Stimulated activated naive B cell treated with anti-CD40 and anti-IgM and Interleukin-4, amounts not matched to agents 10 μg/mL and 1 μg/mL and 100 μg/mL, for 72 hours (primary cell): ENCODE results near the gene PAEP.
"Not testable (repeated sequence)": the region's sequence is repeated elsewhere in the genome, so short reads cannot be mapped to it uniquely, and the experiment has no call there.

ENCODE experiments used
- ATAC-seq, 2 donors: fragments of 150-1000 bp; cut with Tn5 transposase; replicated peaks; 2 replicates each; pipeline ENCODE4 v1.10.0; 2021; ENCODE audit warnings: moderate library complexity in 1 of 2
- DNase-seq: peaks from one replicate; pipeline ENCODE4 v3.0.0; 2021
- H3K27ac Mint-ChIP-seq: one replicate; pipeline ENCODE4 v1.8.0; 2022; ENCODE audit warnings: mild to moderate bottlenecking, mixed read lengths
- H3K27me3 Mint-ChIP-seq, 2 donors: one replicate each; pipeline ENCODE4 v1.8.0; 2022; ENCODE audit warnings: mixed read lengths in 2 of 2
- H3K36me3 Mint-ChIP-seq, 2 donors: one replicate each; pipeline ENCODE4 v1.8.0; 2022; ENCODE audit warnings: mixed read lengths in 2 of 2, mild to moderate bottlenecking in 1 of 2
- H3K4me1 Mint-ChIP-seq, 2 donors: one replicate each; pipeline ENCODE4 v1.8.0; 2022; ENCODE audit warnings: mixed read lengths in 2 of 2, mild to moderate bottlenecking in 1 of 2
- H3K4me3 Mint-ChIP-seq, 2 donors: one replicate each; pipeline ENCODE4 v1.8.0; 2022; ENCODE audit warnings: mild to moderate bottlenecking in 2 of 2, mixed read lengths in 2 of 2, moderate library complexity in 1 of 2
- H3K9me3 Mint-ChIP-seq, 2 donors: one replicate each; pipeline ENCODE4 v1.8.0; 2022; ENCODE audit warnings: mixed read lengths in 2 of 2, mild to moderate bottlenecking in 1 of 2

Gene PAEP

DNA sequence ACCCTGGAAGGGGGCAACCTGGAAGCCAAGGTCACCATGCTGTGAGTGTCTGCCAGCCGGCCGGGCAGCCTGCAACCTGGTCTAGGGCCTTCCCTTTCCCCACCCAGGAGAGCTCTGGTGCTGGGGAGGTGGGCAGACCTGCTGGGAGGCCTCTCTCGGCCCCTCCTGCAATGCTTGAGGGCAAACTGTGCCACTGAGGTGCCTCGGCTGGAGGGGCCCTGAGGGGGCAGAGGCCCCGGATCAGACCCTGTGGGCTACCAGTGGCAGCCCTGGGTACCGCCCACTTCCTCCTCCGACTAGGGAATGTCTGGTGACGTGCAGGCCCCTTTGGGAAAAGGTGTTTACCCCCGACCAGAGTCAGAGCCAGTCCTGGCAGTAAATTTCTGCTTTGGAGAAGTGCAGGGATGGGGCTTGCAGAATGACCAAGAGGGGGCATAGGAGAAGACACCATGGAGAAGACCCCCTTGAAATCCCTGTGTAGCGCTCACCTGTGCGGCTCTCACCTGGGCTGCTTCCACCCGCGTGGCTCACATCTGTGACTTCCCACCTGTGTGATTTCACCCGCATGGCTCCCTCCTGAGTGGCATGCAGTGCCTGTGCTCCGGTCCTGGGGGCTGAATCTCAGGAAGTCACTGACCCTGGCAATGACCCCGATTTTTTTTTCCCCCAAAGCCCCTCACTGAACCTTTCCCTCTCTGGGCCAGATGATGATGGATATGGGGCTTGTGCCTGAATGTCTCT lies 39.2 kb upstream of the PAEP start:
- ATAC-seq (no peak), DNase-seq (no peak)
- Mint-ChIP-seq H3K4me1 (no peaks in the 10 kb centered on the region), H3K36me3 (no peaks in the 10 kb centered on the region), H3K27ac (no peak overlapping the region), H3K9me3 (no peaks in the 10 kb centered on the region), H3K4me3 (no peak overlapping the region), H3K27me3 (peaks cover 20 to 27% of the 10 kb centered on the region in 2 donors)

DNA sequence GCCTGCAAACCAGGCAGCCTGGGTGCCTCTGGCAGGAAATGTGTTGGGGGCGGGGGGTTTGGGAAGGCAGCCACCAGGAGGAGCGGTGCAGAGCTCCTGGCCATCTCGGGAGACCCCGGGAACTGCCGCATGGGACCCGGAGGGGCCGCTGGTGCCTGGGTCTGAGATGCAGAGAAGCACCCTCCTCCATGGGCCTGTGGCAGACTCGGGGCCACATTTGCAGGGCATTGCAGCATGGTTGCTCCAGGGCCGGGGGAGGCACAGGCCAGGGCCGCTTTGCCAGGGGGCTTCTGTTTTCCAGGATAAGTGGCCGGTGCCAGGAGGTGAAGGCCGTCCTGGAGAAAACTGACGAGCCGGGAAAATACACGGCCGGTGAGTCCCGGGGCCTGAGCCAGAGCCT lies 38.6 kb upstream of the PAEP start:
- DNase-seq, result no peak
- no peak overlapping the region for H3K27ac Mint-ChIP-seq
- no peak for ATAC-seq
- no peaks in the 10 kb centered on the region for H3K4me1 Mint-ChIP-seq
- no peaks in the 10 kb centered on the region for H3K9me3 Mint-ChIP-seq
- H3K4me3 Mint-ChIP-seq, result no peak overlapping the region
- H3K36me3 Mint-ChIP-seq, result no peaks in the 10 kb centered on the region
- peaks cover 20 to 21% of the 10 kb centered on the region in 2 donors for H3K27me3 Mint-ChIP-seq

DNA sequence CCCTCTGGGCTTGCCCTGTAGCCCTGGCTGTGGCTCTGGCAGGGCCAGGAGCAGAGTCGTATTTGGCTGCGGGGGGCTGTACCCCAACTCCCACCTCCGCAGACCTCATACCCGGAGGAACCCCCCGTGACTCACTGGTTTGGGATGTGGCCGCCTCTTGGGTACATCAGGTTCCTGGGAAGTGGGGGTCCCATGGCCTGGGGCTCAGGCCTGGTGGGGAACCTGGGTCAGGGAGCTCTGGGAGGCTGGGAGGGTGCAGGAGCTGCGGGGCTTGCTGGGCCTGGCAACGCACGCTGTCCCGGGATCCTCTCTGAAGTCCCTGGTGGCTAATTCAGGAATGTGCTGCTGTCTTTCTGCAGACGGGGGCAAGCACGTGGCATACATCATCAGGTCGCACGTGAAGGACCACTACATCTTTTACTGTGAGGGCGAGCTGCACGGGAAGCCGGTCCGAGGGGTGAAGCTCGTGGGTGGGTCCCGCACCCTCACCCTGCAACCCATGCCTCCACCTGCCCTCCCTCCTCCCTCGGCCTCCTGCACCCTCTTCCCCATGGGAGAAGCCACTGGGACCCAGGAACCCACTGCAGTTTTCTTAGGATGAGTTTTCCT lies 37.9 kb upstream of the PAEP start:
- no peak for DNase-seq
- Mint-ChIP-seq H3K27me3 (peaks cover 20 to 21% of the 10 kb centered on the region in 2 donors), H3K9me3 (no peaks in the 10 kb centered on the region), H3K4me3 (no peak overlapping the region), H3K4me1 (no peaks in the 10 kb centered on the region), H3K27ac (no peak overlapping the region), H3K36me3 (no peaks in the 10 kb centered on the region)
- no peak for ATAC-seq

DNA sequence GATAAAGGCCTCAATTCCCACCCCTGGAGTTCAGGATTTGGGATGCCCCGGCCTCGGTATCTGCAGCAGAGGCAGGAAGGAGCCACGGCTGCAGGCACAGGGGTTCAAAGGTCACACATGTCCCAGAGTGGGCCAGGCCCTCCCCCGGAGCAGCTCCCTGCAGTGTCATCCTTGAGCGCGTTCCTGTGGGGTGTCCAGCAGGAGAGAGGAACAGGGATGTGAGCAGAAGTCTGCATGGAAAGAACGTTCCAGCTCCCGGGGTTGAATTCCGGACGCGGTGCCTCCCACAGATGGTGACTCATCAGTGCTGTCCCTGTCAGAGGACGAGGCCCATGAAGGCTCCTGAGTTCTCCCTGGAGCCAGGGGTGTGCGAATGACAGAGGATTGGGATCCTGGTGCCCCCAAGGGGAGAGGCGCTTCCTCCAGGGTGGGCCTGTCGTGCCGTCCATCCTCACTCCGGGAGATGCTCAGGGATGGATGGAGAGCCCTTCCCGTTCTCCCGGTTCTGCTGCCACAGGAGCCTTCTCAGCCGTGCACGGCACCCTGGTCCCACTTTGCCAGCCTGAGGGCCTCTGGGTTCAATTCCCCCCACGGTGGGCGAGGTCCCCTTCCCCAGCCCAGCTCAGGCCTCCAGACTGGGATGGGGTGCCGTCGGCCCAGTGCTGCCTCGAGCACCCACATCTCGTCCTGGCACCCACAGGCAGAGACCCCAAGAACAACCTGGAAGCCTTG lies 37.3 kb upstream of the PAEP start:
- H3K36me3 Mint-ChIP-seq, result no peaks in the 10 kb centered on the region
- no peak for ATAC-seq
- H3K9me3 Mint-ChIP-seq, result no peaks in the 10 kb centered on the region
- no peaks in the 10 kb centered on the region for H3K4me1 Mint-ChIP-seq
- H3K27ac Mint-ChIP-seq, result no peak overlapping the region
- H3K27me3 Mint-ChIP-seq, result peaks cover 21 to 22% of the 10 kb centered on the region in 2 donors
- no peak for DNase-seq
- H3K4me3 Mint-ChIP-seq, result no peak overlapping the region

DNA sequence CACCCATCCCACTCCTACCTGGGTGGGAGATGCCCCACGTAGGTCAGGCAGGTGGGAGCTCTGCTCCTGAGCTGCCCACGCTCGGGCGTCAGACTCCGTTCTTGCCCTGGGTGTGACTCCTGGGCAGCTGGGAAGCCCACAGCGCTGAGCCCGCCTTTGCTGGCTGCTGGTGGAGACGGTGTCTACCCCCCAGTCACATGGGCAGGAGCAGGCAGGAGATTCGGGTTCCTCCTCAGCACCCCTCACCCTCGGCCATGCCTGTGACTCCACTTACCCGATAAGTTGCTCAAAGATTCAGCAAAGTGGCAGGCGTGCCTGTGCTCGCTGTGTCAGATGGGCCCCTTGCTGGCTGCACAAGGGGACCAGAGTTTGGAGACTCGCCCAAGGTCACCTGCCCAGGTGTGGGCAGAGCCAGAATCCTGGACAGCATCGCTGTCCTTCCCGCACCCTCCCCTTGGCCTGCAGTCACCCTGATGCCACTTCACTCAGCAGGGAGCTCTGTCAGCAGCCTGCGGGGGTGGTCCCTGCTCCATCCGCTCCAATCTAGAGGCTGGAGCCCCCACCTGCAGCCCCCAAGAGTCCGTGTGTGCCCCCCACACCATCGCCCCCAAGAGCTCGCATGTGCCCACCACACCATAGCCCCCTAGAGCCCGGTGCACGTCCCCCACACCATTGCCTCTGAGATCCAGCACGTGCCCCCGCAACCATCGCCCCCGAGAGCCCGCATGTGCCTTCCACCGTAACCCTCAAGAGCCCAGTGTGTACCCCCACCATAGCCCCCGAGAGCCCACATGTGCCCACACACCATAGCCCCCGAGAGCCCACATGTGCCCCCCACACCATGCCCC lies 36.1 kb upstream of the PAEP start:
- ATAC-seq (no peak), DNase-seq (no peak)
- H3K4me3 Mint-ChIP-seq, result no peak overlapping the region
- no peaks in the 10 kb centered on the region for H3K9me3 Mint-ChIP-seq
- H3K4me1 Mint-ChIP-seq, result no peaks in the 10 kb centered on the region
- peaks cover 19 to 20% of the 10 kb centered on the region in 2 donors for H3K27me3 Mint-ChIP-seq
- H3K36me3 Mint-ChIP-seq, result no peaks in the 10 kb centered on the region
- H3K27ac Mint-ChIP-seq, result no peak overlapping the region

DNA sequence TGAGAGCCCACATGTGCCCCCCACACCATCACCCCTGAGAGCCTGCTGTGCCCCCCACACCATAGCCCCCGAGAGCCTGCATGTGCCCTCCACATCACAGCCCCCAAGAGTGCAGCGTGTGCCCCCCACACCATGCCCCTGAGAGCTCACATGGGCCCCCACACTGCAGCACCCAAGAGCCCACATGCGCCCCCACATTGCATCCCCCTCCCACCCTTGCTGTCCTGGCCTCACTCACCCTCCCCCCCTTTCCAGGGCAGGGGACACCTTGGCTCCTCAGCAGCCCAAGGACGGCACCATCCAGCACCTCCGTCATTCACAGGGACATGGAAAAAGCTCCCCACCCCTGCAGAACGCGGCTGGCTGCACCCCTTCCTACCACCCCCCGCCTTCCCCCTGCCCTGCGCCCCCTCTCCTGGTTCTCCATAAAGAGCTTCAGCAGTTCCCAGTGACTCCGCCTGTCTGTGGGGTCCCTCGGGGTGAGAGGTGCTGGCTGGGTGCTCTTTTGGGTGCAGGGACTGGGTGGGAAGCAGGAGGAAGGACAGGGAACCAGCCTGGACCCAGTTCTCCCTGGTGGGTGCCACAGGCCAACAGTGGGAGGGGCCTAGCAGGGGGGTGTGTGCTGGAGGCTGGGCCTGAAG lies 35.3 kb upstream of the PAEP start:
- peaks cover 15% of the 10 kb centered on the region in 2 donors for H3K27me3 Mint-ChIP-seq
- no peak overlapping the region for H3K27ac Mint-ChIP-seq
- H3K4me1 Mint-ChIP-seq, result no peaks in the 10 kb centered on the region
- H3K36me3 Mint-ChIP-seq, result no peaks in the 10 kb centered on the region
- no peaks in the 10 kb centered on the region for H3K9me3 Mint-ChIP-seq
- ATAC-seq (no peak), DNase-seq (no peak)
- no peak overlapping the region for H3K4me3 Mint-ChIP-seq

DNA sequence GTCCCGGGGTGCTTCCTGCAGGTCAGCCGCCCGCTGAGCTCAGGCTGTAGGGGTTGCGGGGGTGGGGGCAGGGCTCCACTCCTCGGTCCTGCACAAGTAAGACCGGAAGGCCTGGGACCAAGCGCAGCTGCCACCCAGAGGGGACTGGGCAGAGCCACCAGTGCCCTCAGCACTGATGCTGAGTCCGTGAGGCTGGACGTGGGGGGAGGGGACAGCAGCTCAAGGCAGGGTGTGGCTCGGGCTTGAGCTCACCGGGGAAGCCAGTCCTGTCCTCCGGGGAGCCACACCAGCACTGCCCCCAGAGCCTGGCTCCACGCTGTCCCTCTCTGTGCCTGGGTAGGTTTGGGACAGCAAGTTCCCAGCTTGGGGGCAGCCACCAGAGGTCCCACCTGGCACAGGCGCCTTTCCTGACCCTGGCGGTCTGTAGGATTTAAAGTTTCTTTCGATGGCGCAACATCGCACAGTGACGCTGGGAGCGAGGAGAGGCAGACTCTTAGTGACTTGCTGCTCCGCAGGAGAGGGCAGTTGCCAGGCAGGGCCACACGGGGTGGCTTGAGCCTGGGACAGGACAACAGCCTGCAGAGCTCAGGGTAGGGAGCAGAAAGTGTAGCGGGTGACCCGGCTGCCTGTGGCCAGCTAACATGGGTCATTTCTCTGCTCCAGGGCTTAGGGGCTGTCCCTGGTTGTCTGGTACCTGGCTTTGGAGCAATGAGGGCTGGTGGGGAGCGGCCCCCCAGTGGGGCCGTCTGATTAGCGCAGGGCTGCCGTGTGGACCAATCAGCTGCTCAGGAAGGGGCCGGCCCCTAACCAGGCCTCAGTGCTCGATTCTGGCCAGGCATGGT lies 34.6 kb upstream of the PAEP start:
- ATAC-seq (no peak), DNase-seq (no peak)
- Mint-ChIP-seq H3K9me3 (no peaks in the 10 kb centered on the region), H3K4me1 (no peaks in the 10 kb centered on the region), H3K4me3 (no peak overlapping the region), H3K36me3 (no peaks in the 10 kb centered on the region), H3K27me3 (peaks cover 15 to 20% of the 10 kb centered on the region in 2 donors), H3K27ac (no peak overlapping the region)

DNA sequence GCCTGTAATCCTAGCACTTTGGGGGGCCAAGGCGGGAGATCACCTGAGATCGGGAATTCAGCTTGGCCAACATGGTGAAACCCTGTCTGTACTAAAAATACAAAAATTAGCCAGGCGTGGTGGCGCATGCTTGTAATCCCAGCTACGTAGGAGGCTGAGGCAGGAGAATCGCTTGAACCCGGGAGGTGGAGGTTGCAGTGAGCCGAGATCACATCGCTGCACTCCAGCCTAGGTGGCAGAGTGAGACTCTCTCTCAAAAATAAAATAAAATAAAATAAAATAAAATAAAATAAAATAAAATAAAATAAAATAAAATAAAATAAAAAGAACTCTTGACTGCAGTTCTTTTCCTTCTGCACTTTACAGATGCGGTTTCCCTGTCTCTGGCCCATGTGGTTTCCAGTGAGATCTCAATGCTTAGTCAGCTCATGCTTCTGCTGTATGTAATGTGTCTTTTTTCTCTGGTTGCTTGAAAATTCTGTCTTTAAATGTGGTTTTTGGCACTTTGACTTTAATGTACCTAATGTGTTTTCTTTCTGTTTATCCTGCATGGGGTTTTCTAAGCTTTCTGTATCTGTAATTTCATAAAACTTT lies 32.6 kb upstream of the PAEP start:
- not testable (repeated sequence) for H3K4me3 Mint-ChIP-seq, H3K27ac Mint-ChIP-seq, ATAC-seq, H3K36me3 Mint-ChIP-seq, DNase-seq, H3K4me1 Mint-ChIP-seq, H3K9me3 Mint-ChIP-seq
- H3K27me3 Mint-ChIP-seq, result peaks cover 15 to 16% of the 10 kb centered on the region in 2 donors

DNA sequence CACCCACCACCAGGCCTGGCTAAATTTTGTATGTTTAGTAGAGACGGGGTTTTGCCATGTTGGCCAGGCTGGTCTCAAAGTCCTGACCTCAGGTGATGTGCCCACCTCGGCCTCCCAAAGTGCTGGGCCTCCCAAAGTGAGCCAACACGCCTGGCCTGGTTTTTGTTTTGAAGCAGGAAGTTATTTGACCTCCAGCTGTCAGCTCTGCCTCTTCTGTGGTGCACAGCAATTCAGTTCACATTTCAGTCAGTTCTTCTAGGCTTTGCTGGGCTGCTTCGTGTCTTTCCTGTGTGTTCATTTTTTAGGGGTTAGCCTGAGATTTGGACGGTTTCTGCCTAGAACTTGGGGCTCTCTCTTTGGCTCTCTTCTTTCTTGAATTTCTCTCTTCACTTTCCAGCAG lies 31.4 kb upstream of the PAEP start:
- no peak overlapping the region for H3K27ac Mint-ChIP-seq
- no peaks in the 10 kb centered on the region for H3K9me3 Mint-ChIP-seq
- no peak for DNase-seq
- H3K36me3 Mint-ChIP-seq, result no peaks in the 10 kb centered on the region
- no peak overlapping the region for H3K4me3 Mint-ChIP-seq
- no peaks in the 10 kb centered on the region for H3K4me1 Mint-ChIP-seq
- no peak for ATAC-seq
- H3K27me3 Mint-ChIP-seq, result peaks cover 26 to 27% of the 10 kb centered on the region in 2 donors

DNA sequence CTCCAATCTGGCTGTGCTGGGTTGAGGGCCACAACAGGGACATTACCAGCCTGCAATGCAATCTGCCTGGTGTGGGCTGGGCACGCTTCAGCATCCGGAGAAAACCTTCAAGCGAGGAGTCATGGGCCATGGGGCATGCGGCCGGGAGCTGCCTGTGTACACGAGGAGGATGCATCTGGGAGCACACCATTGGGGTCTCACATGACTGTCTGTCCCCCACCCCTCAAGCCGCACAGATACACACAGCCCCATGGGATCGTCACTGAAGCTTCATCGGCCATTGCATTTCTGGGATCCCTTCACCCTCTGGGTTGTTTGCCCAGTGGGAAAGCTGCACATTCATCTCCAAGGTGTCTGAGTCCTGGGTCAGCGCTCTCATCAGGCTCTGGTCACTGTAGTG lies 30.5 kb upstream of the PAEP start:
- DNase-seq (no peak), ATAC-seq (no peak)
- no peak overlapping the region for H3K4me3 Mint-ChIP-seq
- H3K4me1 Mint-ChIP-seq, result no peaks in the 10 kb centered on the region
- H3K27ac Mint-ChIP-seq, result no peak overlapping the region
- no peaks in the 10 kb centered on the region for H3K36me3 Mint-ChIP-seq
- H3K9me3 Mint-ChIP-seq, result no peaks in the 10 kb centered on the region
- peaks cover 26 to 27% of the 10 kb centered on the region in 2 donors for H3K27me3 Mint-ChIP-seq

DNA sequence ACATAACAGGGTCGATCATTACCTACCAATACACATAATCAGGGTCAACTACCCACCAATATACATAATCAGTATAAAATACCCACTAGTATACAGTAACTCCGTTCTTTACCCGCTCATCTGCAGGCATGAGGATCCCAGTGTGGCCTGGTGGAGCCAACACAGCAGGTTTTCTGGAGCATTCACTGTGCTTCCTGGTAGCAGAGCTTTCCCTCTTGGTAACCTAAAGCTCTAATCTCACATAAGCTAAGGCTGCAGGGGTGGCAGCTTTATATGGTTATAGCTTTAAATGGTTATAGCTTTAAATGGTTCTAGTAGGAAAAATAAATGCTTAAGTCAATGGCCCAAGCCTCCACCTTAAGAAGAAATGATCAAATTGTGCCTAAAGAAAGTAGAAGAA lies 28.4 kb upstream of the PAEP start:
- ATAC-seq, result no peak
- Mint-ChIP-seq H3K27me3 (peaks cover 26 to 27% of the 10 kb centered on the region in 2 donors), H3K36me3 (no peaks in the 10 kb centered on the region), H3K4me1 (no peaks in the 10 kb centered on the region), H3K4me3 (no peak overlapping the region), H3K9me3 (peaks cover 0 to 1% of the 10 kb centered on the region in 2 donors), H3K27ac (no peak overlapping the region)
- DNase-seq, result no peak

DNA sequence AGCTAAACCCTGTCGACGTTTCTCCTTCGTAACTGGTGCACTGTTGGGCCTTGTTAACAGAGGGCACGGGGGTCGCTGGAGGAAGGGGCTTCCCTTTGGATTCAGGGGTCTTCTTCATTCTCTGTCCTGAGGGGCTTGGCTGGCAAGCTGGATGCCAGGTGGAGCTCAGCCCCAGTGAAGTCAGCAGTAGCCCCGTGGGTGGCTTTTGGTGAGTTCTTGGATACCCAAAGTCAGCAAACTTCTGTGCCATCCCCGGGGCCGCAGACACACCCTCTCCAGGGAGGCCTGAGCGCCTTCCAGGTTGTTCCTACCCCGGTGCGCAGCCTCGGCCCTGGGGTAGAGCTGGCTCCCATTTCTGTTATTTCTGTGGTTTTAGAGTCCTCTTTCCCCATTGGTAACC lies 27.9 kb upstream of the PAEP start:
- DNase-seq (no peak), ATAC-seq (no peak)
- Mint-ChIP-seq H3K4me1 (no peaks in the 10 kb centered on the region), H3K9me3 (peaks cover 0 to 1% of the 10 kb centered on the region in 2 donors), H3K27ac (no peak overlapping the region), H3K36me3 (no peaks in the 10 kb centered on the region), H3K4me3 (no peak overlapping the region), H3K27me3 (peaks cover 26 to 27% of the 10 kb centered on the region in 2 donors)

DNA sequence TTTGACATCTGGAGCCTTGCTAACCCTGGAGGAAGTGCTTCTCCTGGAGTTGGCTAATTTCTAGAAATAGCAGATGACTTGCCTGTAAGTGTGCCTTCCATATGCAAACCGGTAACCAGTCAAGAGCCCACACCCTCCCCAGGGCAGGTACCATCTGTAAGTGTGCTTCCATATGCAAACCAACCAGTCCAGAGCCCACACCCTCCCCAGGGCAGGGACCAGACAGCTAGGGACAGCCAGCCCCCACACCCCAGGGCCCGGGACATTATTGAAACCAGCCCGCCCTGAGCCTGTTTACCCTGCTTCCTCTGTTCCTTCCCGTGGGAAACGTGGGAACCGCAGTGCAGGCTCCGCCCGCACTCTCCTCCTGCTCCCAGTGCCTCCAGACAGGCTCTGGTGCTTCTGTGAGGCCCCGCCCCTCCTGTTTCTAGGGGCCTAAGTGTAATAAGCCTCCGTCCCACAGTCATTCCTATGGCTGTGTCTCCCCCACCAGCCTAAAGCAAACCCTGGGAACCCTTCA lies 27.3 kb upstream of the PAEP start:
- not testable (repeated sequence) for H3K27ac Mint-ChIP-seq

More for the DNA sequence above, 27.3 kb upstream of the PAEP start:
- peaks cover 24 to 25% of the 10 kb centered on the region in 2 donors for H3K27me3 Mint-ChIP-seq
- not testable (repeated sequence) for H3K4me3 Mint-ChIP-seq, H3K4me1 Mint-ChIP-seq, DNase-seq, ATAC-seq, H3K36me3 Mint-ChIP-seq, H3K9me3 Mint-ChIP-seq
